Right lobe of liver (tissue), 6 donors: ENCODE measurements around the gene GAL3ST3. TPM values are rescaled to one million over a fixed set of nuclear protein-coding genes. Genes with fewer than 3 reads are reported as not detected.
"Not testable (repeated sequence)": the region's sequence is repeated elsewhere in the genome, so short reads cannot be mapped to it uniquely, and the experiment has no call there.

Experiments used
- ATAC-seq, 4 donors: fragments of 200-7000 bp; cut with Tn5 transposase; one replicate each; pipeline ENCODE4 v1.9.1; 2020; ENCODE audit warnings: mild to moderate bottlenecking in 4 of 4, moderate library complexity in 4 of 4
- DNase-seq, 3 donors: peaks; one replicate each; pipeline ENCODE4 v3.0.0-alpha.2; 2020
- H3K27ac ChIP-seq, 3 donors: fragments of 200-600 bp; one replicate each; pipeline ENCODE4 v1.8.0; 2022
- H3K27me3 ChIP-seq, 2 donors: fragments of 200-600 bp; one replicate each; pipeline ENCODE4 v1.8.0; 2022
- H3K36me3 ChIP-seq, 4 donors: fragments of 200-600 bp; sonication (generic) in 1 of 4; one replicate each; pipeline versions ENCODE4 v1.5.1 to v1.8.0; 2017 to 2022; ENCODE audit warnings: control low read depth in 1 of 4
- H3K4me1 ChIP-seq, 4 donors: fragments of 200-600 bp; sonication (generic) in 1 of 4; one replicate each; pipeline versions ENCODE4 v1.5.1 to v1.8.0; 2017 to 2022; ENCODE audit warnings: control low read depth in 1 of 4
- H3K4me3 ChIP-seq, 3 donors: fragments of 200-600 bp; one replicate each; pipeline ENCODE4 v1.8.0; 2022
- H3K9me3 ChIP-seq, 4 donors: fragments of 200-600 bp; sonication (generic) in 1 of 4; one replicate each; pipeline versions ENCODE4 v1.5.1 to v1.8.0; 2017 to 2022; ENCODE audit warnings: control low read depth in 1 of 4
- POLR2A ChIP-seq: fragments of 450-650 bp; IDR thresholded peaks from one replicate; pipeline ENCODE4 v1.6.1; 2017; ENCODE audit warnings: antibody characterized with exemption, mild to moderate bottlenecking
- WGBS: methylation state at CpG from one replicate; pipeline ENCODE4 v1.1.6; 2018; ENCODE audit warnings: low coverage, low lambda C conversion rate; ENCODE audit not compliant: insufficient coverage; ENCODE audit errors: missing lambda C conversion rate; 5-methylcytosine and 5-hydroxymethylcytosine counted together
- intact Hi-C, 2 donors: fragments of 100-400 bp; cut with DNase I; formaldehyde crosslinking; loops; one replicate each; pipeline versions ENCODE4 v1.11.2 to v1.14.1; 2022
- total RNA-seq, 6 experiments: library from RNA; depleted of rRNA in 2 of 6; stranded (reverse); fragments of >200 nt in 2 of 6; fragmentation: NEBNext Ultra II Directional in 3 of 6; extraction: Animal tissue kit (Norgen Biotek cat#: 25700) in 3 of 6; gene quantifications; one replicate each; pipeline versions ENCODE4 v1.1.0 to v1.2.4, GENCODE V29; 2016 to 2023
- TF ChIP-seq, protein P1 (sequence below), 4 donors: fragments of 200-600 bp in 3 of 4; fragments of 450-650 bp in 1 of 4; IDR thresholded peaks; one replicate each; pipeline versions ENCODE4 v1.5.1 to v1.8.0; 2016 to 2022; ENCODE audit warnings: antibody characterized with exemption in 4 of 4, mild to moderate bottlenecking in 2 of 4
- donor health status: DM: no; HTN: yes; CAD: no.
- donor health status: DM: no; HTN: no; CAD: no.
- donor health status: DM: no; HTN: no; CAD: no.
- donor health status: DM: no; HTN: yes; CAD: no.
- donor health status: DM: no; HTN: yes; CAD: no.

Gene GAL3ST3
- total RNA-seq, 6 experiments from 2014 or later: not detected

DNA sequence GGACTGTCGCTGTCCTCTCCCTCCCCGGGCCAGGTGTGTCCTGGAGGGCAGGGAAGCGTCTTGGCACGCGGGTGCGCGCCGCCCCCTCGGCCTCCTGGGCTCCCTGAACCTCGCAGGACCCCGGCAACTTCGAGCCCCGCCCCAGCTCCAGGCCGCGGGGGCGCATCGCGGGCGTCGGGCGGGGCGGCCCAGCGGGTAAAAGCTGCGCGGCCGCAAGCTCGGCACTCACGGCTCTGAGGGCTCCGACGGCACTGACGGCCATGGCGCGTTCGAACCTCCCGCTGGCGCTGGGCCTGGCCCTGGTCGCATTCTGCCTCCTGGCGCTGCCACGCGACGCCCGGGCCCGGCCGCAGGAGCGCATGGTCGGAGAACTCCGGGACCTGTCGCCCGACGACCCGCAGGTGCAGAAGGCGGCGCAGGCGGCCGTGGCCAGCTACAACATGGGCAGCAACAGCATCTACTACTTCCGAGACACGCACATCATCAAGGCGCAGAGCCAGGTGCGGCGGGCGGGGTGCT is 37.1 kb downstream of the GAL3ST3 start, which contains the start of gene CST6:
TSS of gene CST6 (plus strand) at position 224 of the 519 bp plus-strand sequence. CDS start at position 261, 37 bp downstream.
- Histone ChIP-seq H3K27ac (no peak within 1 kb of the TSS), H3K4me3 (no peak within 1 kb of the TSS), H3K36me3 (no peaks in the 10 kb centered on the region), H3K27me3 (peaks cover 0 to 11% of the 10 kb centered on the region in 2 donors), H3K4me1 (no peaks in the 10 kb centered on the region), H3K9me3 (no peaks in the 10 kb centered on the region)
- TF ChIP-seq POLR2A: no peak
- TF ChIP-seq, protein P1, sequence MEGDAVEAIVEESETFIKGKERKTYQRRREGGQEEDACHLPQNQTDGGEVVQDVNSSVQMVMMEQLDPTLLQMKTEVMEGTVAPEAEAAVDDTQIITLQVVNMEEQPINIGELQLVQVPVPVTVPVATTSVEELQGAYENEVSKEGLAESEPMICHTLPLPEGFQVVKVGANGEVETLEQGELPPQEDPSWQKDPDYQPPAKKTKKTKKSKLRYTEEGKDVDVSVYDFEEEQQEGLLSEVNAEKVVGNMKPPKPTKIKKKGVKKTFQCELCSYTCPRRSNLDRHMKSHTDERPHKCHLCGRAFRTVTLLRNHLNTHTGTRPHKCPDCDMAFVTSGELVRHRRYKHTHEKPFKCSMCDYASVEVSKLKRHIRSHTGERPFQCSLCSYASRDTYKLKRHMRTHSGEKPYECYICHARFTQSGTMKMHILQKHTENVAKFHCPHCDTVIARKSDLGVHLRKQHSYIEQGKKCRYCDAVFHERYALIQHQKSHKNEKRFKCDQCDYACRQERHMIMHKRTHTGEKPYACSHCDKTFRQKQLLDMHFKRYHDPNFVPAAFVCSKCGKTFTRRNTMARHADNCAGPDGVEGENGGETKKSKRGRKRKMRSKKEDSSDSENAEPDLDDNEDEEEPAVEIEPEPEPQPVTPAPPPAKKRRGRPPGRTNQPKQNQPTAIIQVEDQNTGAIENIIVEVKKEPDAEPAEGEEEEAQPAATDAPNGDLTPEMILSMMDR (IDR thresholded peaks at IDR 0.05): no peak
- ATAC-seq: no peak
- WGBS: 33% methylated on average over 12 of the region's 61 CpGs
- no peak for DNase-seq
- intact Hi-C loops: no loop called here

DNA sequence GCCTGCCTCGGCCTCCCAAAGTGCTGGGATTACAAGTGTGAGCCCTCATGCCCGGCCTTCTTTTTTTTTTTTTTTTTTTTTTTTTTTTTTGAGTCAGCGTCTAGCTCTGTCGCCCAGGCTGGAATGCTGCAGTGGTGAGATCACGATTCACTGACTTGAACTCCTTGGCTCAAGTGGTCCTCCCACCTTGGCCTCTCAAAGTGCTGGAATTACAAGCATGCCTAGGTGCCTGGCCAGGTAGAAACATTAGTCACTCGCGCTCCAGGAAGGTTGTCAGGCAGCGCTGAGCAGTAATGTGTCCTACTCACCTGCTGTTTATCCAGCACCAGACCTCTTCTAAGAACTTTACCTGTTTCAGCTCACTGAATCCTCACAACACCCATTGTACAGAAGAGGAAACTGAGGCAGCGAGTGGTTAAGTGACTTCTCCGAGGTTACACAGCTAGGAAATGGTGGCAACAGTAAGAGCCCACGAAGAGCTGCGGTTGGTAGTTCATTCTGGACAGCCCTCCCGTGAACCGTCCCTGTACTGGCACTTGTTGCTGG is 37.6 kb downstream of the GAL3ST3 start:
- Histone ChIP-seq H3K4me3 (no peak overlapping the region), H3K27ac (no peak overlapping the region), H3K9me3 (no peaks in the 10 kb centered on the region), H3K36me3 (no peaks in the 10 kb centered on the region), H3K4me1 (no peaks in the 10 kb centered on the region), H3K27me3 (peaks cover 0 to 11% of the 10 kb centered on the region in 2 donors)
- DNase-seq: no peak
- TF ChIP-seq, protein P1 (IDR thresholded peaks at IDR 0.05): no peak
- TF ChIP-seq POLR2A: no peak
- WGBS: 45% methylated on average over 8 of the region's 14 CpGs
- no peak for ATAC-seq
- intact Hi-C loops: no loop called here

DNA sequence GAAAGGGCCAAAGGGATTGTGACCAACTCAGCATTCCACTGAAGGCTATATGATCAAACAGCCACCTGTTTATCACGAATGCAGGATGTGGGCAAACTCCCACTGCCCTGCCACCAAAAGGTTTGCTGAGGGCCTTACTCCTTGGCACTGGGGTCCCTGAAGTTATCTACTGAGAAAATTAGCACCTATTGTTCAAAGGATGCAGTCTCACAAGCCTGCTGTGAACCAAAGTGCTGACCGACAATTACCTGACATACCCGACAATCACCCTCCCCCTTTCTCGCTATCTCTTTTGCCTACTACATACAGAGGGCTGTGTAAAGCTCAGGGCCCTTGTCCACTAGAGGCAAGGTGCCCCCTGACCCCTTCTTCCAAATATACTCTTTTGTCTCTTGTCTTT is 38.9 kb downstream of the GAL3ST3 start:
- H3K27ac ChIP-seq, intact Hi-C loops, ATAC-seq, H3K36me3 ChIP-seq, H3K4me3 ChIP-seq, H3K9me3 ChIP-seq, H3K4me1 ChIP-seq, DNase-seq: not testable (repeated sequence)
- H3K27me3 ChIP-seq: peaks cover 0 to 11% of the 10 kb centered on the region in 2 donors
- 76% methylated on average over 4 of the region's 4 CpGs for WGBS

DNA sequence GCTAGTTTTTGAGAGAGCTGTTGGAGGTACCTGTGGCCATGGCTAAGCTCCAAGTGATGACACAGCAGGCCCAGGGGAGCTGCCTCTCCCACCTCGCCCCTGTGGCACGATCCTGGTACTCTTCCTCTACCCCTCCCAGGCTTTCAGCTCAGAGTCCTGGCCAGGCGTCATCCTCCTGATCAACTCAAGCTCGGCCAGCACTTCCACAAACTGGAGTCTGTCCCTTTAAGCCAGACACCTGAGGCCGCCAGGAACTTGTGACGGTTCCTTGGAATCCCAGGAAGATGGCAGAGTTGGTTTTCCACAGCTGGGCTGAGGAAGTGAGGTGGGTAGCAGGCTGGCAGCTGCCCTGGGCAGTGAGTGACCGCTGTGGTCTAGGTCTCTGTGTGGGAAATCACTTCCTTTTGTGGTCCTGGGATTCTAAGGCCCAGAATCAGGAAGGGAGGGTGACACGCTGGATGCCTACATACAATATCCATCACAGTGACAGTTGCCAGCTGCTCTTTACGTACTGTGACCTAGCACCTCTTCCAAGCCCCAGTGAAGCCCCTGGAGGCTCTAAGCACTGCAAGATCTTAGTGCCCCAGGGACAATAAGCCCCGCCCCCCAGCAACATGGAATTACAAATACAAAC is 40.4 kb downstream of the GAL3ST3 start:
- intact Hi-C loops: no loop called here
- Histone ChIP-seq H3K27me3 (peaks cover 0 to 11% of the 10 kb centered on the region in 2 donors), H3K4me1 (no peaks in the 10 kb centered on the region), H3K9me3 (no peaks in the 10 kb centered on the region), H3K4me3 (no peak overlapping the region), H3K36me3 (peaks cover 0 to 11% (median 2%) of the 10 kb centered on the region in 4 donors), H3K27ac (no peak overlapping the region)
- TF ChIP-seq, protein P1 (IDR thresholded peaks at IDR 0.05): no peak
- no peak for TF ChIP-seq POLR2A
- ATAC-seq: no peak
- 50% methylated on average over 1 of the region's 10 CpGs for WGBS
- DNase-seq: no peak

DNA sequence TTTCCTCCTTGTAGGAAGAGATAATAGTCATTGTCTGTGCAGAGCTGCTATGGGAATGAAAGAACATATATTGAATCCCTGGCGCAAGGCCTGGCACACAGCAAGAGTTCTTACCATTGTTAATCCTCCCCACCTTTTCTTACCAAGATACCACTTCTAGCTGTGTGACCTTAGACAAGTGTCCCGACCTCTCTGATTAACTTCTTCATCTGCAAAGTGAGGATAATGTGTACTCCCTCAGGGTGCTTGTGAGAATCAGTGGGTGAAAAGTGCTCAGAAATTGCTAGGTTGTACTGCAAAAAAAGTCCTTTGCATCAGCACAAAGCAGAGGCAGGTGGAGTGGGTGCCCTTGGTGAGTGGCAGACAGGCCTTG is 40.9 kb downstream of the GAL3ST3 start:
- Histone ChIP-seq H3K27ac (no peak overlapping the region), H3K4me1 (peaks cover 0 to 3% (median 0%) of the 10 kb centered on the region in 4 donors), H3K4me3 (no peak overlapping the region), H3K9me3 (no peaks in the 10 kb centered on the region), H3K27me3 (peaks cover 0 to 11% of the 10 kb centered on the region in 2 donors), H3K36me3 (peaks cover 0 to 11% (median 2%) of the 10 kb centered on the region in 4 donors)
- ATAC-seq (no peak), DNase-seq (no peak)
- intact Hi-C loops: no loop called here
- no peak for TF ChIP-seq POLR2A
- TF ChIP-seq, protein P1 (IDR thresholded peaks at IDR 0.05): no peak
- 67% methylated on average over 2 of the region's 2 CpGs for WGBS
